ENCODE data around the gene ZFR2. TPM values are rescaled to one million over a fixed set of nuclear protein-coding genes. Genes with fewer than 3 reads are reported as not detected.

ZFR2 gene
- total RNA-seq = not detected in 2 replicates

GRCh38 chr19:3868770-3869456, at the start of gene ZFR2:
Gene ZFR2, minus strand, starts transcription at chr19:3869038. Its CDS starts 21 bp downstream, at chr19:3869017.

GRCh38 chr19:3880471-3881271, 11.8 kb upstream of the ZFR2 start, which contains the start of gene ATCAY:
Gene ATCAY, plus strand, starts transcription at chr19:3880685. Its CDS starts 5,083 bp downstream, at chr19:3885768.

GRCh38 chr19:3785938-3786824, 82.7 kb downstream of the ZFR2 start, which contains the start of gene MATK:
Gene MATK, minus strand, starts transcription at chr19:3786381. Its CDS starts 1,246 bp downstream, at chr19:3785135.

GRCh38 chr19:3771906-3772455, 96.9 kb downstream of the ZFR2 start, which contains the start of gene RAX2:
Gene RAX2, minus strand, starts transcription at chr19:3772228. Its CDS starts 486 bp downstream, at chr19:3771742.

GRCh38 chr19:3762501-3763459, 106.1 kb downstream of the ZFR2 start, which contains the start of gene MRPL54:
Gene MRPL54, plus strand, starts transcription at chr19:3762682. Its CDS starts 19 bp downstream, at chr19:3762701.

GRCh38 chr19:3761382-3762129, 107.3 kb downstream of the ZFR2 start, which contains the start of gene APBA3:
Gene APBA3, minus strand, starts transcription at chr19:3761692. Its CDS starts 1,428 bp downstream, at chr19:3760264.

Other genes starting within 250 kb of the ZFR2 start
- 21.3 and 22.4 TPM in 2 replicates for gene CACTIN, start 242.2 kb downstream of the ZFR2 start, total RNA-seq
- 12.5 and 23.0 TPM in 2 replicates for gene PIP5K1C, start 168.6 kb downstream of the ZFR2 start, total RNA-seq
- not detected in 2 replicates for gene TJP3, start 160.7 kb downstream of the ZFR2 start, total RNA-seq
- 11.7 and 15.7 TPM in 2 replicates for gene APBA3, start 107.3 kb downstream of the ZFR2 start, total RNA-seq
- 45.1 and 73.7 TPM in 2 replicates for gene MRPL54, start 106.4 kb downstream of the ZFR2 start, total RNA-seq
- gene RAX2, start 96.8 kb downstream of the ZFR2 start, total RNA-seq = not detected in 2 replicates
- under 0.01 and 0.09 TPM in 2 replicates for gene MATK, start 82.7 kb downstream of the ZFR2 start, total RNA-seq
- gene ATCAY, start 11.6 kb upstream of the ZFR2 start, total RNA-seq = 0.18 and 0.28 TPM in 2 replicates
- not detected in 2 replicates for gene NMRK2, start 64.0 kb upstream of the ZFR2 start, total RNA-seq
- gene DAPK3, start 102.1 kb upstream of the ZFR2 start, total RNA-seq = 135 and 149 TPM in 2 replicates
- 4,154 and 4,292 TPM in 2 replicates for gene EEF2, start 116.4 kb upstream of the ZFR2 start, total RNA-seq
- 20.1 and 25.1 TPM in 2 replicates for gene PIAS4, start 138.7 kb upstream of the ZFR2 start, total RNA-seq
- gene ZBTB7A, start 197.9 kb upstream of the ZFR2 start, total RNA-seq = 8.5 and 13.2 TPM in 2 replicates

All from smooth muscle cell of bladder (primary cell).